Dermis microvascular lymphatic vessel endothelial cell (primary cell): ENCODE results near the gene TPH2. TPM values are rescaled to one million over a fixed set of nuclear protein-coding genes. Genes with fewer than 3 reads are reported as not detected.

Experiments
- DNase-seq, 2 donors: peaks; one replicate each; pipeline versions ENCODE4 v3.0.0 to v3.0.0-alpha.2; 2010; ENCODE audit warnings: low read depth in 2 of 2
- total RNA-seq: library from RNA; depleted of rRNA; stranded (reverse); fragments of >200 nt; gene quantifications from 2 replicates; pipeline ENCODE4 v1.2.1, GENCODE V29; 2014

Gene TPH2
- total RNA-seq, 1 donor from 2014 or later: not detected

GRCh38 chr12:71958993-71959578 lies 20.4 kb downstream of the TPH2 start:
- DNase-seq: no peak

DNA sequence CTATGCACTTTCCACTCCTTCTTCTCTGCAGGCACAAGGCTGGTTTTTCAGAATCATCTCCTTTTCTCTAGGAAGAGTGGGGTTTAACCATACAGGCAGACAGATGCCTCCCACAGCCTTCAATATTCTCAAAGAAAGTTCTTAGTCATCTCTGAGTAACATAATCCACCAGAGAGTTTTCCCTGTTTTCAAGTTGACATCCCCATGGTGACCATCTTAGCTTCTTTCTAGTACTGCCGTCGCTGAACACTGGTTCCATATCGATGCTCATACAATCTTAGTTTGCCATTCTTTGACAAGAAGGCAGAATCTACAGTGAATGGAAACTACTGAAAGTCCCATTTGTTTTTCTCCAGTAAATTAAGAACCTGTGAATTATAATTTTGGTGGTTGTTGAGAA lies 28.6 kb downstream of the TPH2 start:
- DNase-seq: no peak

- no peak for DNase-seq
Measured at GRCh38 chr12:71969330-71969729, 30.7 kb downstream of the TPH2 start.

- no peak for DNase-seq
Measured at GRCh38 chr12:71970031-71970430, 31.4 kb downstream of the TPH2 start.

- DNase-seq: no peak
Measured at GRCh38 chr12:71972441-71973074, 33.9 kb downstream of the TPH2 start.

DNA sequence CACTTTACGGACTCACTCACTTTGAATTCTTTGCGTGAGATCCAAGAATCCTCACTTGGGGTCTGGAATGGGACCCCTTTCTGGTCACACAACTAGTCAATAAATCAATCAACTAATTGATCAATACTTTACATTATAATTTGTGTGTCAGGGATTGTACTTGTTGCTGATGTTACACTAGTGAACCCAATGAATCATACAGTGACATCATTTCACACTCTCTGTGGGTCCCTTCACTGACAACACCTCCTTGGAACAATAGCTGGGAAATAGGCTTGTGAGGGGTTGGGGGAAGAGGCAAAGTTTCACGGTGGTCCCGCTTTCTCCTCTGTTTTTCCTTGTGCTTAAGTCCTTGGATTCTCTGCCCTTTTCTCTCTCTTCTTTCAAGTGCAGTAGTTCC lies 35.0 kb downstream of the TPH2 start:
- no peak for DNase-seq

- no peak for DNase-seq
Measured at GRCh38 chr12:71980538-71980937, 41.9 kb downstream of the TPH2 start.

GRCh38 chr12:71981149-71981548 lies 42.5 kb downstream of the TPH2 start:
- no peak for DNase-seq

DNA sequence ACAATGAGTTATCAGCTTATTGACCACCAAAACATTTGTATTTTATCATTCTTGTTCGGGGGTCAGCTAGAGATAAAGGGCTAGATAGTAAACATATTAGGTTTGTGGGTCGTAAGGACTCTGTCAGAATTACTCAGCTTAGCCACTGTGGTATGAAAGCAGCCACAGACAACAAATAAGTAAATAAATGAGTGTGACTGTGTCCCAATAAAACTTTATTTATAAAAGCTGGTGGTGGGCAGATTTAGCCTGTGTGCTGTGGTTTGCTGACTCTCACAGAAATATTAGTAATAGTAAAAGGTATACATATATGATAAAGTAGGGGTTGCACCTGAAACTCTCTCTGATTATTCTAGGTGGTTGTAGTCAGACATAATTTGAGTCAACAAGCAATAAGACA lies 56.1 kb downstream of the TPH2 start:
- no peak for DNase-seq

DNA sequence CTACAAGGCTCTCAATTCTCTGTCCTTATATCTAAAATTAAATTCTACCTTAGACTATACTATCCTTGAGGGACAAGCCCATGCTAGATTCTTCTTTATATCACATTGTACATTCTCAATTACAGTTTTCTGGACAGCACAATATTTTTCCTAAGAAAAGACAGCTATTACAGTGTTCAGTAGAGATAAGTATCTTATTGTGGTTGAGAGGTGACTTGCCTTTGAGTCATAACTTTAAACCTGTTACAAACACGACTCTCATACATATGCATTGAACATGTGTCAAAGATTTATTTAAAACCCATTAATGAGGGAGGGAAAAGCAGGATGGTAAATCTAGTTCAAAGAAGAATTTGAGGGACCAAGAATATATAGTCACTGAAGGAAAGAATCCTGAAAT lies 61.1 kb downstream of the TPH2 start:
- DNase-seq: no peak

GRCh38 chr12:72000969-72001648 lies 62.5 kb downstream of the TPH2 start:
- no peak for DNase-seq

- DNase-seq: no peak
Measured at GRCh38 chr12:72006766-72007165, 68.1 kb downstream of the TPH2 start.

- DNase-seq: no peak
Measured at GRCh38 chr12:72010356-72010755, 71.7 kb downstream of the TPH2 start.

GRCh38 chr12:72011374-72011773 lies 72.7 kb downstream of the TPH2 start:
- no peak for DNase-seq

GRCh38 chr12:72012874-72013273 lies 74.2 kb downstream of the TPH2 start:
- no peak for DNase-seq

- DNase-seq: no peak
Measured at GRCh38 chr12:72015895-72016294, 77.2 kb downstream of the TPH2 start.

DNA sequence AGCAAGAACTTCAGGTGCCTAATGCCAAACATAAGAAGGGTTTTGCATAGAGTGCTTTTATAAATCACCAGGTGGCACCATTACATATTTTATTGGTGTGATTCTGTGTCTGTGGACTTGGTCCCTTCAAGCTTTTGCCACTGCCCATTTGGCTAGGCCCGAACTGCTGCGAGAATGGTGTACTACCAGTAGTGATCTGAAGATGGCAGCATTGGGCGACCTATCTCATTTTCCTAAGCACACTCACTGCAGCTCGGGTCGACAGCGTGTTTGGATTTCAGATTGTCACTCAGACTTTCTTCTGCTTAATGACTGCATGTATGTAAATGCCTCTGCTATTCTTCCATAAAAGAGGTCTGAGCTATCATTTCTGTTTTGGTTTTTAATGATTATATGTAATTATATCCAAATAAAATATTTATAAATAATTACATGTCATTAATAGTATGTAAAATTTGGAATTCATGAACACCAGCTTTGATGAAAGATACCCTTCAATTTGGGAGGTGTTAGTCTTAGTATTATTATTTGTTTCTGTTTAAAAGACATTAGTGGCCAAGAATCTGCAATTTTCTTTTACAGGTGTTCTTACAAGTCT lies 78.5 kb downstream of the TPH2 start:
- peak; percentile 58 to 67 for DNase-seq

DNA sequence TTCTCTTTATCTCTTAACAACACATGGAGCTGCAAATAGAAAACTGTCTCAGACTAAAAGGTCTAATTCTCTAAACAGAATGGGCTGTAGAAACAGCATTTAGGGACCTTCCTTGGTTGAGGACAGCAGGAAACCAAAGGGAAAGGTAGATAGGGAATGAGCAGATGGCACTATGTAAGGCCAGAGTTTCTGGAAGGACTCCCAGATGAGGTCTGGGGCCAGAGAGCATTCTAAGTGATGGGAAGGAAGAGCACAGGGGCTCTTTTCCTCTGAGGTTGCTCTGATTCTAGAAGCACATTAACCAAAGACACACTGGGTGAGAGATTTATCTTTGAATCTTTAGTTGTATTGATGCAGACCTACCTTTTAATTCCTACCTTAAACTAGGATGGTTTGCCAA lies 79.4 kb downstream of the TPH2 start:
- no peak for DNase-seq

- no peak for DNase-seq
Measured at GRCh38 chr12:72024613-72025012, 86.0 kb downstream of the TPH2 start.

- DNase-seq: no peak
Measured at GRCh38 chr12:72025524-72025923, 86.9 kb downstream of the TPH2 start.

DNA sequence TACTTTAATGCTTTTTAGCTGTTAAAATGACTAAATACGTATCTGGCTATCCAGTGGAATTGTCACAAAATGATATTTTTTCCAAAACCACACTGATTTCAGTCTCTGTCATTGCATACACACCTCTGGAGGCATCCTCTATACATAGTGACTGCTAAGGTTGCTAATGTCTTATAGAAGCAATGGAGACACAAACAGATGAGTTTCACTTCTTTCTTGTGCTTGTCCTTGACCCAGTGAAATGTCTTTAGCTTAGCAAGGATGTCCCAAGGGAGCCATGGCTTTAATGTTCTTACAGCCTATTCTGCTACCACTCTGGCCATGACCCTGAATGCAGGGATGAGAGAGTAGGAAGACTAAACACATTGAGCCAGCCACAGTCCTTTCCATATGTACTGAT lies 90.3 kb downstream of the TPH2 start:
- no peak for DNase-seq

DNA sequence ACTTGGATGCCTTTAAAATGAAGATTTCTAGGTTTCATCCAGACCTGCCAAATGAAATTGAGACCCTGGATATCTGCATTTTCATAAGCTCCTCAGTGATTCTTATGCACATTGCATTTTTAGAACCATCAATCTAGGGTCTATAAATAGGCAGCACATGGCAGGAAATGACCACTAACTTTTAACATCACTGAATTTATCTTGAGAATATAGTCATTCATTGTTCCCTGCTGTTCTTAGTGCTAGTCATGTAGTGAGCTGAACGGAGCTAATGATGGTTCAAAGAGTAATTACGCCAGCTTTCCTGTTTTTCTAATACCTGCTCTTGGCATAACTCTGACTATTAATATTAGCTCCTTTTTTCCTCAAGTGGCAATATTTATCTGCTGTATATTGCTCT lies 91.6 kb downstream of the TPH2 start:
- no peak for DNase-seq

GRCh38 chr12:72031066-72031465 lies 92.4 kb downstream of the TPH2 start:
- no peak for DNase-seq
